OCI-LY3 (cell line): ENCODE results near the gene ANKH.

Experiments
- EZH2phosphoT487 ChIP-seq: fragments of 200-600 bp; shearing (Covaris generic); IDR thresholded peaks from 2 replicates; pipeline ENCODE4 v1.6.1; 2018; ENCODE audit warnings: antibody characterized with exemption, mixed run types, low read depth
- TF ChIP-seq, protein P1 (sequence below): fragments of 200-600, 300-600 bp; sonication (generic); IDR thresholded peaks from 2 replicates; pipeline ENCODE4 v1.5.1; 2014; ENCODE audit warnings: antibody characterized with exemption, low read length, low read depth

DNA sequence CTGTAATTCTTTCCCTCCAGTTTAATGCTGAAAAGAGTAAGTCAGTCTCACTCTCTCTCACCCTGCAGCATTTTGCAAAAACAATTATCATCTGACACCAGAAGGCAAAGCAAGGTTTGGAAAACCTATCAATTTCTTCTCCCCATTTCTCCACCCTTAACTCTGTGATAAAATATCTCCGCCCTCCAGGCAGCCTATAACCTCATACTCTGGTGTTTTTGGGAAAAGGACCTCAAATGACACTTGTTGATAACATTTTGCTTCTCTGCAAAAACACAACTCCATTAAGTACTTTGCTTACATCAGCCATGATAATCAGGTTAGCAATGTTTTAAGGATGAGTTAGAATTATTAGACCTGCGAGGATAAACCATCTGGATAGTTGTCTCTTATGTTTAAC, 2.3 kb downstream of the ANKH start:
- TF ChIP-seq, protein P1, sequence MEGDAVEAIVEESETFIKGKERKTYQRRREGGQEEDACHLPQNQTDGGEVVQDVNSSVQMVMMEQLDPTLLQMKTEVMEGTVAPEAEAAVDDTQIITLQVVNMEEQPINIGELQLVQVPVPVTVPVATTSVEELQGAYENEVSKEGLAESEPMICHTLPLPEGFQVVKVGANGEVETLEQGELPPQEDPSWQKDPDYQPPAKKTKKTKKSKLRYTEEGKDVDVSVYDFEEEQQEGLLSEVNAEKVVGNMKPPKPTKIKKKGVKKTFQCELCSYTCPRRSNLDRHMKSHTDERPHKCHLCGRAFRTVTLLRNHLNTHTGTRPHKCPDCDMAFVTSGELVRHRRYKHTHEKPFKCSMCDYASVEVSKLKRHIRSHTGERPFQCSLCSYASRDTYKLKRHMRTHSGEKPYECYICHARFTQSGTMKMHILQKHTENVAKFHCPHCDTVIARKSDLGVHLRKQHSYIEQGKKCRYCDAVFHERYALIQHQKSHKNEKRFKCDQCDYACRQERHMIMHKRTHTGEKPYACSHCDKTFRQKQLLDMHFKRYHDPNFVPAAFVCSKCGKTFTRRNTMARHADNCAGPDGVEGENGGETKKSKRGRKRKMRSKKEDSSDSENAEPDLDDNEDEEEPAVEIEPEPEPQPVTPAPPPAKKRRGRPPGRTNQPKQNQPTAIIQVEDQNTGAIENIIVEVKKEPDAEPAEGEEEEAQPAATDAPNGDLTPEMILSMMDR, result no peak
- TF ChIP-seq EZH2phosphoT487, result no peak
